NCI-H2227 (cell line): ENCODE data around the gene IKZF2.

Experiments
- DNase-seq: peaks from one replicate; lab custom pipeline; 2025; ENCODE audit not compliant: unreplicated experiment; lab: John Stamatoyannopoulos, UW

IKZF2 gene

DNA sequence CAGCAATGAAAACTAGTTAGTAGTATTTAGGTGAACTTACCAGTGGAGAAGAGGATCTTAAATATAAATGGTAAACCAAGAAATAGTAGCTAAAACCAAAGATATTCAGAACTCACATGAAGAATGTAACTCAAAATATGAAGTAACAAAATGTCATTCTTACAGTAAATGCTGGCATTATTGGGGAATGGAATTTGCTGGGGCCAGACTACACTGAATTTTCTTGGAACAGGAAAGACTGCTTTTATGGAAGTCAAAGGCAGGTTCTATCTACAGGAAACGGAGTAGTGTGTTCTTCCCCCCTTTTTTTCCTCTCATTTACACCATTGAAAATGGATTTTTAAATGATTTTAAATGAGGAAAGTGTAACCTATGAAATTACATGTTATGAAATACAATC lies 188.7 kb downstream of the IKZF2 start:
- no peak for DNase-seq

DNA sequence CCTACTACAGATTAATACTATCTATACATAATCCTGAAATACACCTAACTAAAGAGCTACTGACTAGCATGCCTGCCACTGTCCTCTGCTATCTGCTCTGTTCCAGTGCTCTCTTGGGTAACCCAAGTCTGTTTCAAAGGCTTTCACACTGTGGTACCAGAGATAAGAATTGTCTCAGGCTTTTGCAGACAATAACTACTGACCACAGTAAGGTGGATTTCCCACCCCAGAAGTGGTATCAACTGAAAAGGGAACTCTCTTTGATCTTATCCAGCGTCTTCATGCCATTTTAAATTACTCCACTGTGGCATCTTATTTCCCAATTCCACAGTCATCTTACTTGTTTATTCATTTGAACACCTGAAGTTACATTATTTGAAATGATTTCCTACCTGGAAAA lies 190.2 kb downstream of the IKZF2 start:
- no peak for DNase-seq

DNA sequence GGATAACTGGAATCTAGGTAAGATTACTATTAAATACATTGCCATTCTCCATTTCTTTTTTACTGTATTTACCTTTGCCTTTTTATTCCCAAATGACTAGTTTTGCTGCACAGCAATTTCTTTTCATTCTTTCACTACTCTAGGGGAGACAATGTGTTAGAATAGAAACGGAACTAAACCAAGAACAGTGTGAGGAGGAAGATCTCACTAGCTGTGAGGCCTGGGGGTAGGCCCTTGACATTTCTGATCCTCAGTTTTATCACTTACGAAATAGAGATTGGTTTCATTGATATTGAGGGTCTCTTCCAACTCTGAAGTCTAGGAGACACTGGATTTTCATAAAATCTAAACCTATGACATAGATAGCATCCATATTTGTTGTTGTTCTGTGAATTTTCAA lies 191.1 kb downstream of the IKZF2 start:
- DNase-seq: no peak

DNA sequence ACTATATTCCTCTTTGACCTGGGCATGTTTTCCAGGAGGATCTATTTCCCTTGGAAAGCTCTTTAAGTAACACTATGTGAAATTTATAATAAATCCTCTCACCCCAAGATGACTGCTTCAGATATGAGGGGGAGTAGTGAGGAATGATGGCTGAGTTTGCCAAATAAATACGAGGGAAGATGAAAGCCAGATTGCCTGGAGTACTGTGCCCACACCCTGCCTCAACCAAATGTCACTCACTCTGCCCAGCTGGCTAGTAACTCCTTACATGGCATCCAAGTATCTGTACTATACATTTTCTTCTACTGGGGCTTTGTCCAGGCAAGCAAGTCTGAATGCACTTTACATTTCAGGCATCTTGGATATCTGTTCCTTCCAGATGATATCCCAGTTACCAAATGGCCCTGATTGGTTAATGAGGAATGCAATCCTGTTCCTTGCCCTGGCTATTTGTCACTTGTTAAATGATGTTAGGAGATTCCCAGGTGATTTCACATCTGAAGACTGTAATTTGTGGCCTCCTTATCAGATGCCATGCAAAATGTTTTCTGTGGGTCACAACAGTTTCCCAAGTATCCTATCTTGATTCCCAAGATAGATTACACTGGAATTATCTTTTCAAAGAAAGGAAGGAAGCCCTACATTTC lies 191.8 kb downstream of the IKZF2 start:
- no peak for DNase-seq

DNA sequence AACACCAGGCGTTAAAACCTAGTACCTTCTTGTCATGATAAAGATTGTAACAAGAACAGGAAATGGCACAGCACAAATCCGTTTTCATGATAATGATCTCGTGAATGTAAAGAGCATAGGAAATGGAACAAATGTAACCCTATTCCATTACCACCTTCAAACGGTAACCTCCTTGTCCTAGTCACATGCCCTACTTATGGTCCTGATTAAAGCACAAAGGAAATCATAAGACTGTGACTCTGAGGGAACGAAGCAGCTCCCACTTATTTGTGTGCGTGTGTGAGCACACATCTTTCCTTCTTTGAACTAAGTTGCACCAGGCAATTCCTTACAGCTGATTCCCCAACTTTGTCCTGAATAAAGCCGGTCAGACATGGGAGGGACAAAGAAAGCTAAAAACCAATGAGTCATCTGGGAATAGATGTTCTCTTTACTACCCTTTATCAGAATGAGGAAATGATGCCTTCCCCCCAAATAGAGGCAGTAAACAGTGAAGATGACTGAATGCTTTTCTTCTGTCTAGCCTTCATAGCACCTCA lies 192.6 kb downstream of the IKZF2 start:
- no peak for DNase-seq

GRCh38 chr2:212958133-212958532 lies 193.3 kb downstream of the IKZF2 start:
- DNase-seq: no peak

- DNase-seq: no peak
These were observed 193.8 kb downstream of the IKZF2 start for GRCh38 chr2:212957624-212958023.

GRCh38 chr2:212956665-212957607 lies 194.5 kb downstream of the IKZF2 start:
- no peak for DNase-seq

DNA sequence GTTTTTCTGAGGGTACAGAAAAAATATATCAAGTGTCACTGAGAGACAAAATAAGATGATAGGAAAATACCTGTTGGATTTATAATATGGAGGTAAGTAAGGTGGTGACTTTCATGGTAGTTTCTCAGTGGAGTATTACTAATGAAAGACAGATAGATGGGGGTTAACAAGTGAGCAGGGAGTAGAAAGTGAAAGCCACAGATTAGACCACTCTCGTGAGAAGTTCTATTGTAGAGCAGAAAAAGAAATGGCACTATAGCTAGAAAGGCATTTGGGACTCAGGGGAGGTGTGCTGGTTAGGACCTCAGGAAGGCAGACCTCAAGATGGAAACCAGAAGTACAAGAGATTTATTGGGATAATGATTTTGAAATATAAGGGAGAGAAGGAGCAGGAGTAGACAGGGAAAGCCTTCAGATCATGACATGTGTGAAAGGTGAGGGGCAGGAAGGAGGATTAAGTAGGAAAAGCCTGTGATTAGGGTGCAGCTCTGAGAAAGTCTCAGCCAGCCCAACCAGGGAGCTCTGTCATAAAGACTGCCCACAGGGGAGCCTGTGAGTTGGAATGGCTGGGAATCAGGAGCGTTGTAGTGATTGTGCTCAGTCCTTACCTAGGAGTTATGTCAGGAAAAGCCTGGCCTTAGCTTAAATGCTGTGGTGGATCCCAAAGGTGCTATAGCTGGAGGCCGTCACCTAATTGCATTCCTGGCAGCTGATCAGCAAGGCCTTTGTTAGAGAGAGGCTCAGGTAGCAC lies 198.1 kb downstream of the IKZF2 start:
- no peak for DNase-seq

DNA sequence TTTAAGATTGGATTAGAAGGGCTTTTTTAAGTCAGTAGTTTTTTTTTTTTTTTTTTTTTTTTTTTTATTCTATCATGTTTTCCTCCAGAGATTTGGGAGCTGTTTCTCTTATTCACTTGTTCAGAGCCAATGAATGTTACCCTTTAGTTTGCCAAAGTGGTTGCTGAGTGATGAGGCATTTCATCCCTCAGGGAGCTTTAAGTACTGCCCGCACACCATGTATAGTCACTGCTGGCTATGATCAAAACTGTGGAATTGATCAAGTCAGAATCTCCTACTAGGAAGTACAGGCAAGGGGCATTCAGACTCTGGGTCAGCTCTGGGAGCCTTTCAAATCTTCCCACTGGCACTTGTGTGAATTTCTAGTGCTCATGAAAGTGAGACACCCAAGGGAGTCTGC lies 201.6 kb downstream of the IKZF2 start:
- no peak for DNase-seq
